Liver (tissue), 9 donors: ENCODE results near the gene LRIG1. TPM values are rescaled to one million over a fixed set of nuclear protein-coding genes. Genes with fewer than 3 reads are reported as not detected.

ENCODE experiments used
- DNase-seq: peaks from one replicate; pipeline ENCODE4 v3.0.0-alpha.2; 2017; ENCODE audit warnings: low spot score
- H3K27ac ChIP-seq, 2 donors: one replicate each; pipeline ENCODE4 v1.7.0; 2013; ENCODE audit warnings: inconsistent platforms in 2 of 2, low read length in 2 of 2, control low read depth in 1 of 2, low read depth in 1 of 2, mild to moderate bottlenecking in 1 of 2
- H3K27me3 ChIP-seq, 4 donors: one replicate each; pipeline versions ENCODE4 v1.6.1 to v1.7.0; 2013; ENCODE audit warnings: low read length in 3 of 4, inconsistent platforms in 1 of 4, mild to moderate bottlenecking in 1 of 4, moderate library complexity in 1 of 4; ENCODE audit not compliant: control insufficient read depth in 4 of 4, insufficient read depth in 4 of 4
- H3K36me3 ChIP-seq, 4 donors: one replicate each; pipeline versions ENCODE4 v1.6.1 to v1.7.0; 2013; ENCODE audit warnings: low read length in 3 of 4, mild to moderate bottlenecking in 3 of 4, low read depth in 1 of 4, moderate library complexity in 1 of 4; ENCODE audit not compliant: control insufficient read depth in 4 of 4, insufficient read depth in 3 of 4
- H3K4me1 ChIP-seq, 4 donors: one replicate each; pipeline versions ENCODE4 v1.6.1 to v1.7.0; 2013; ENCODE audit warnings: low read length in 3 of 4, mild to moderate bottlenecking in 3 of 4, moderate library complexity in 1 of 4; ENCODE audit not compliant: control insufficient read depth in 4 of 4, insufficient read depth in 4 of 4
- H3K4me3 ChIP-seq, 3 donors: one replicate each; pipeline versions ENCODE4 v1.6.1 to v1.7.0; 2013; ENCODE audit warnings: low read length in 3 of 3, control low read depth in 1 of 3, low read depth in 1 of 3, mild to moderate bottlenecking in 1 of 3
- H3K9ac ChIP-seq, 2 donors: one replicate each; pipeline ENCODE4 v1.7.0; 2013; ENCODE audit warnings: low read length in 2 of 2, mild to moderate bottlenecking in 2 of 2, moderate library complexity in 2 of 2, control low read depth in 1 of 2, low read depth in 1 of 2
- H3K9me3 ChIP-seq, 4 donors: one replicate each; pipeline versions ENCODE4 v1.6.1 to v1.7.0; 2013; ENCODE audit warnings: low read length in 3 of 4; ENCODE audit not compliant: control insufficient read depth in 4 of 4
- EGR1 ChIP-seq, 2 donors: IDR thresholded peaks; 2 replicates each; pipeline ENCODE4 v1.6.1; 2016 to 2018; ENCODE audit warnings: antibody characterized with exemption in 2 of 2, low read depth in 2 of 2
- FOXA1 ChIP-seq: IDR thresholded peaks from 2 replicates; pipeline ENCODE4 v1.6.1; 2016; ENCODE audit warnings: antibody characterized with exemption
- FOXA2 ChIP-seq: IDR thresholded peaks from 2 replicates; pipeline ENCODE4 v1.6.1; 2016; ENCODE audit warnings: antibody characterized with exemption
- GABPA ChIP-seq, 2 donors: IDR thresholded peaks in 1 of 2; conservative IDR thresholded peaks in 1 of 2; 2 replicates each; pipeline ENCODE4 v1.6.1; 2016; ENCODE audit warnings: antibody characterized with exemption in 2 of 2, mild to moderate bottlenecking in 1 of 2, moderate library complexity in 1 of 2
- HNF4A ChIP-seq, 2 donors: conservative IDR thresholded peaks; 2 replicates each; pipeline ENCODE4 v1.6.1; 2016; ENCODE audit warnings: antibody characterized with exemption in 2 of 2, mild to moderate bottlenecking in 2 of 2
- HNF4G ChIP-seq: IDR thresholded peaks from 2 replicates; pipeline ENCODE4 v1.6.1; 2016; ENCODE audit warnings: antibody characterized with exemption
- JUND ChIP-seq, 2 donors: IDR thresholded peaks; 2 replicates each; pipeline ENCODE4 v1.6.1; 2016; ENCODE audit warnings: antibody characterized with exemption in 2 of 2
- NR2F2 ChIP-seq: IDR thresholded peaks from 2 replicates; pipeline ENCODE4 v1.6.1; 2016; ENCODE audit warnings: antibody characterized with exemption
- RAD21 ChIP-seq, 2 donors: IDR thresholded peaks; 2 replicates each; pipeline ENCODE4 v1.6.1; 2016; ENCODE audit warnings: antibody characterized with exemption in 2 of 2, mild to moderate bottlenecking in 2 of 2
- RXRA ChIP-seq, 2 donors: IDR thresholded peaks; 2 replicates each; pipeline ENCODE4 v1.6.1; 2017 to 2018; ENCODE audit warnings: antibody characterized with exemption in 2 of 2, mild to moderate bottlenecking in 1 of 2
- SP1 ChIP-seq: IDR thresholded peaks from 2 replicates; pipeline ENCODE4 v1.6.1; 2018; ENCODE audit warnings: antibody characterized with exemption, mild to moderate bottlenecking
- TAF1 ChIP-seq: conservative IDR thresholded peaks from 2 replicates; pipeline ENCODE4 v1.6.1; 2016; ENCODE audit warnings: antibody characterized with exemption, mild to moderate bottlenecking
- YY1 ChIP-seq: IDR thresholded peaks from 2 replicates; pipeline ENCODE4 v1.6.1; 2016; ENCODE audit warnings: antibody characterized with exemption, mild to moderate bottlenecking
- WGBS: extraction: QIAGEN DNeasy Blood & Tissue Kit; methylation state at CpG from one replicate; pipeline ENCODE4 v1.1.7; 2013; 5-methylcytosine and 5-hydroxymethylcytosine counted together
- polyA plus RNA-seq, 2 donors: library from polyadenylated mRNA; stranded (reverse) in 1 of 2; unstranded in 1 of 2; fragments of 200-250 nt in 1 of 2; fragments of >200 nt in 1 of 2; fragmentation: Nextera tagmentation in 1 of 2; extraction: Ambion mirVana in 1 of 2; gene quantifications; one replicate each; pipeline versions ENCODE4 v1.2.1 to v1.2.3, GENCODE V29; 2013 to 2015
- total RNA-seq, 2 donors: library from RNA; depleted of rRNA; stranded (reverse); fragments of >200 nt; gene quantifications; one replicate each; pipeline ENCODE4 v1.2.3, GENCODE V29; 2014
- TF ChIP-seq, protein P1 (sequence below): IDR thresholded peaks from 2 replicates; pipeline ENCODE4 v1.6.1; 2016; ENCODE audit warnings: antibody characterized with exemption, mild to moderate bottlenecking
- TF ChIP-seq, protein P2 (sequence below): IDR thresholded peaks from 2 replicates; pipeline ENCODE4 v1.6.1; 2016; ENCODE audit warnings: antibody characterized with exemption
- TF ChIP-seq, protein P3 (sequence below): IDR thresholded peaks from 2 replicates; pipeline ENCODE4 v1.6.1; 2016; ENCODE audit warnings: antibody characterized with exemption
- TF ChIP-seq, protein P4 (sequence below): IDR thresholded peaks from 2 replicates; pipeline ENCODE4 v1.6.1; 2016; ENCODE audit warnings: antibody characterized with exemption
- donor health status: healthy.
- donor health status: healthy.
- donor health status: healthy.
- donor health status: healthy.
- donor health status: healthy.

LRIG1 gene
- total and polyA plus RNA-seq, 4 donors, result 9.4 to 48.9 (median 12.9) TPM

DNA sequence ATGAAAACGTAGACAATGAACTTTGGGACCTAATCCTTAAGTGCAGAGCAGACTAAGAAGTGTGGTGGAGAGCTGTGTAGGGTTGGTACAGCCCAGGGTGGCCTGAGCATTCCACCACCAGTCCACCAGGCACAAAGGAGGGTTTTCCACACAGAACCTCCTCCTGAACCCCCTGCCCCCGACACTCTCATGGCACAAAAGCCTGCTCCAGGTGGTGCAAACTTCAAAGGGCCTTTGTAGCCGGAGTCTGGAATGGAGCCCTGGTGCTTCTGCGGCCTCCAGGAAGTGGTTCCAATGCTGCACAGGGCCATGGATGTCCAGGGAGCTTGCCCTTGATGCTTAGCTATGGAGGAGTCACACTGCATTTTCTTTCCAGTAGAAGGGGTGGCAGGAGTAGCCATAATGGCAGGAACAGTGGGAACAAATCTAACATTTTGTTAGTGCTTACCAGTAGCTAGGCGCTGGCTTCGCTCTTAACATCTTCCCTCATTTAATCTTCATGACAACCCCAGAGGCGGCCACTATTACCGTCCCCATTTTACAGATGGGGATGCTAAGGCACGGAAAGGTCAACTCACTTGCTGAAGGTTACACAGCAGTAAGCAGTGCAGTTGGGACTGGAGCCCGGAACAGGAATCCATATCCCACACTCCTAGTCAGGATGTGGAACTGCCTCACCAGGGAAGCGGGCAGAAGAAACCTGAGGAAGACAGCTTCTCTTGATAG, 68.6 kb downstream of the LRIG1 start:
- peaks cover 0 to 5% (median 0%) of the 10 kb centered on the region in 4 donors for H3K36me3 ChIP-seq
- 91% methylated on average over 11 of the region's 11 CpGs for WGBS
- no peak overlapping the region for H3K9ac ChIP-seq
- peaks cover 4 to 20% (median 15%) of the 10 kb centered on the region in 4 donors for H3K4me1 ChIP-seq
- no peaks in the 10 kb centered on the region for H3K27me3 ChIP-seq
- no peak overlapping the region for H3K4me3 ChIP-seq
- no peak for DNase-seq
- TF ChIP-seq, protein P1, sequence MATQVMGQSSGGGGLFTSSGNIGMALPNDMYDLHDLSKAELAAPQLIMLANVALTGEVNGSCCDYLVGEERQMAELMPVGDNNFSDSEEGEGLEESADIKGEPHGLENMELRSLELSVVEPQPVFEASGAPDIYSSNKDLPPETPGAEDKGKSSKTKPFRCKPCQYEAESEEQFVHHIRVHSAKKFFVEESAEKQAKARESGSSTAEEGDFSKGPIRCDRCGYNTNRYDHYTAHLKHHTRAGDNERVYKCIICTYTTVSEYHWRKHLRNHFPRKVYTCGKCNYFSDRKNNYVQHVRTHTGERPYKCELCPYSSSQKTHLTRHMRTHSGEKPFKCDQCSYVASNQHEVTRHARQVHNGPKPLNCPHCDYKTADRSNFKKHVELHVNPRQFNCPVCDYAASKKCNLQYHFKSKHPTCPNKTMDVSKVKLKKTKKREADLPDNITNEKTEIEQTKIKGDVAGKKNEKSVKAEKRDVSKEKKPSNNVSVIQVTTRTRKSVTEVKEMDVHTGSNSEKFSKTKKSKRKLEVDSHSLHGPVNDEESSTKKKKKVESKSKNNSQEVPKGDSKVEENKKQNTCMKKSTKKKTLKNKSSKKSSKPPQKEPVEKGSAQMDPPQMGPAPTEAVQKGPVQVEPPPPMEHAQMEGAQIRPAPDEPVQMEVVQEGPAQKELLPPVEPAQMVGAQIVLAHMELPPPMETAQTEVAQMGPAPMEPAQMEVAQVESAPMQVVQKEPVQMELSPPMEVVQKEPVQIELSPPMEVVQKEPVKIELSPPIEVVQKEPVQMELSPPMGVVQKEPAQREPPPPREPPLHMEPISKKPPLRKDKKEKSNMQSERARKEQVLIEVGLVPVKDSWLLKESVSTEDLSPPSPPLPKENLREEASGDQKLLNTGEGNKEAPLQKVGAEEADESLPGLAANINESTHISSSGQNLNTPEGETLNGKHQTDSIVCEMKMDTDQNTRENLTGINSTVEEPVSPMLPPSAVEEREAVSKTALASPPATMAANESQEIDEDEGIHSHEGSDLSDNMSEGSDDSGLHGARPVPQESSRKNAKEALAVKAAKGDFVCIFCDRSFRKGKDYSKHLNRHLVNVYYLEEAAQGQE, result no peak
- TF ChIP-seq, protein P2, sequence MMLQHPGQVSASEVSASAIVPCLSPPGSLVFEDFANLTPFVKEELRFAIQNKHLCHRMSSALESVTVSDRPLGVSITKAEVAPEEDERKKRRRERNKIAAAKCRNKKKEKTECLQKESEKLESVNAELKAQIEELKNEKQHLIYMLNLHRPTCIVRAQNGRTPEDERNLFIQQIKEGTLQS, result no peak
- TF ChIP-seq HNF4G (no peak), HNF4A (conservative IDR thresholded peaks at IDR 0.05) (no peak), FOXA2 (no peak), FOXA1 (no peak), SP1 (no peak), EGR1 (IDR thresholded peaks at IDR 0.05; ENCODE audit: low read depth in 2 of 2) (no peak), RXRA (IDR thresholded peaks at IDR 0.05) (no peak), NR2F2 (no peak), GABPA (IDR thresholded peaks at IDR 0.05 in 1 of 2, conservative IDR thresholded peaks at IDR 0.05 in 1 of 2) (no peak), TAF1 (no peak), RAD21 (IDR thresholded peaks at IDR 0.05) (no peak), JUND (IDR thresholded peaks at IDR 0.05) (no peak), YY1 (no peak)
- TF ChIP-seq, protein P3, sequence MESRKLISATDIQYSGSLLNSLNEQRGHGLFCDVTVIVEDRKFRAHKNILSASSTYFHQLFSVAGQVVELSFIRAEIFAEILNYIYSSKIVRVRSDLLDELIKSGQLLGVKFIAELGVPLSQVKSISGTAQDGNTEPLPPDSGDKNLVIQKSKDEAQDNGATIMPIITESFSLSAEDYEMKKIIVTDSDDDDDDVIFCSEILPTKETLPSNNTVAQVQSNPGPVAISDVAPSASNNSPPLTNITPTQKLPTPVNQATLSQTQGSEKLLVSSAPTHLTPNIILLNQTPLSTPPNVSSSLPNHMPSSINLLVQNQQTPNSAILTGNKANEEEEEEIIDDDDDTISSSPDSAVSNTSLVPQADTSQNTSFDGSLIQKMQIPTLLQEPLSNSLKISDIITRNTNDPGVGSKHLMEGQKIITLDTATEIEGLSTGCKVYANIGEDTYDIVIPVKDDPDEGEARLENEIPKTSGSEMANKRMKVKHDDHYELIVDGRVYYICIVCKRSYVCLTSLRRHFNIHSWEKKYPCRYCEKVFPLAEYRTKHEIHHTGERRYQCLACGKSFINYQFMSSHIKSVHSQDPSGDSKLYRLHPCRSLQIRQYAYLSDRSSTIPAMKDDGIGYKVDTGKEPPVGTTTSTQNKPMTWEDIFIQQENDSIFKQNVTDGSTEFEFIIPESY, result no peak
- TF ChIP-seq, protein P4, sequence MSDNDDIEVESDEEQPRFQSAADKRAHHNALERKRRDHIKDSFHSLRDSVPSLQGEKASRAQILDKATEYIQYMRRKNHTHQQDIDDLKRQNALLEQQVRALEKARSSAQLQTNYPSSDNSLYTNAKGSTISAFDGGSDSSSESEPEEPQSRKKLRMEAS, result no peak
- no peaks in the 10 kb centered on the region for H3K9me3 ChIP-seq
- H3K27ac ChIP-seq, result no peak overlapping the region

DNA sequence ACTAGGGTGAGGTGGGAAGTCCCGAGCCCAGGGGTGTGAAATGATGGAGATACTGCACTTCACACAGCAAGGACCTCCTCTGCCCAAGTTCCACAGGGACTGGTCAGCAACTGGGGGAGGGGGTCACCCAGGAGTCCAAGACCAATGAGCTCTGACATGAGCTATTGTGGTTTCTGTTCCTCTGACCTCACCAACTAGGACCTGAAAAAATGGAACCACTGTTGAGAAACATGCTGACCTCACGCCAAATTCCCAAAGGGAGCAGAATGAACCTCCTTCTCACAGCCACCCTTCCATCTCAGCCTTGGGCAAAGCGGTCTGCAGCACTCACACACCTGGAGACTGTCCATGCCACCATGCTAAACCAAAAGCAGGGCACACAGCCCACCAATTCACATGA, 69.3 kb downstream of the LRIG1 start:
- WGBS, result 93% methylated on average over 3 of the region's 3 CpGs
- no peaks in the 10 kb centered on the region for H3K9me3 ChIP-seq
- TF ChIP-seq YY1 (no peak), RAD21 (IDR thresholded peaks at IDR 0.05) (no peak), SP1 (no peak), EGR1 (IDR thresholded peaks at IDR 0.05; ENCODE audit: low read depth in 2 of 2) (no peak)
- TF ChIP-seq, protein P2, result no peak
- TF ChIP-seq, protein P1, result no peak

More for the DNA sequence above, 69.3 kb downstream of the LRIG1 start:
- Histone ChIP-seq H3K4me1 (peaks cover 4 to 20% (median 15%) of the 10 kb centered on the region in 4 donors), H3K9ac (no peak overlapping the region), H3K27me3 (no peaks in the 10 kb centered on the region), H3K36me3 (peaks cover 0 to 5% (median 0%) of the 10 kb centered on the region in 4 donors), H3K27ac (no peak overlapping the region), H3K4me3 (no peak overlapping the region)
- DNase-seq, result no peak
